T-helper 1 cell treated with Interleukin-12 subunit alpha and Interleukin-12 subunit beta and Interleukin-4 antibody, amounts not matched to agents 30 ng/mL and 1 ng/mL, for 36 hours (primary cell): ENCODE measurements around the gene POLR2H. TPM values are rescaled to one million over a fixed set of nuclear protein-coding genes. Genes with fewer than 3 reads are reported as not detected.
"Not testable (repeated sequence)": the region's sequence is repeated elsewhere in the genome, so short reads cannot be mapped to it uniquely, and the experiment has no call there.

ENCODE experiments used
- intact Hi-C: fragments of 100-400 bp; cut with micrococcal nuclease; formaldehyde crosslinking; loops from one replicate; pipeline ENCODE4 v1.15.1; 2024
- total RNA-seq: library from RNA; stranded (reverse); gene quantifications from 2 replicates; pipeline ENCODE4 v1.2.3, GENCODE V29; 2022

POLR2H gene
- total RNA-seq, 1 donor from 2014 or later, result 89.9 TPM

- intact Hi-C loops, result loop anchor here (1.0 kb wide), 5 partner anchors 21 to 209 kb away; partner anchors contain the start of genes EIF4G1 and PSMD2
Observed at GRCh38 chr3:184335291-184335660, 26.2 kb upstream of the POLR2H start.

GRCh38 chr3:184335661-184336546 lies 25.6 kb upstream of the POLR2H start:
- intact Hi-C loops, result loop anchor here (1.0 kb wide), 5 partner anchors 22 to 208 kb away; partner anchors contain the start of genes EIF4G1 and PSMD2

DNA sequence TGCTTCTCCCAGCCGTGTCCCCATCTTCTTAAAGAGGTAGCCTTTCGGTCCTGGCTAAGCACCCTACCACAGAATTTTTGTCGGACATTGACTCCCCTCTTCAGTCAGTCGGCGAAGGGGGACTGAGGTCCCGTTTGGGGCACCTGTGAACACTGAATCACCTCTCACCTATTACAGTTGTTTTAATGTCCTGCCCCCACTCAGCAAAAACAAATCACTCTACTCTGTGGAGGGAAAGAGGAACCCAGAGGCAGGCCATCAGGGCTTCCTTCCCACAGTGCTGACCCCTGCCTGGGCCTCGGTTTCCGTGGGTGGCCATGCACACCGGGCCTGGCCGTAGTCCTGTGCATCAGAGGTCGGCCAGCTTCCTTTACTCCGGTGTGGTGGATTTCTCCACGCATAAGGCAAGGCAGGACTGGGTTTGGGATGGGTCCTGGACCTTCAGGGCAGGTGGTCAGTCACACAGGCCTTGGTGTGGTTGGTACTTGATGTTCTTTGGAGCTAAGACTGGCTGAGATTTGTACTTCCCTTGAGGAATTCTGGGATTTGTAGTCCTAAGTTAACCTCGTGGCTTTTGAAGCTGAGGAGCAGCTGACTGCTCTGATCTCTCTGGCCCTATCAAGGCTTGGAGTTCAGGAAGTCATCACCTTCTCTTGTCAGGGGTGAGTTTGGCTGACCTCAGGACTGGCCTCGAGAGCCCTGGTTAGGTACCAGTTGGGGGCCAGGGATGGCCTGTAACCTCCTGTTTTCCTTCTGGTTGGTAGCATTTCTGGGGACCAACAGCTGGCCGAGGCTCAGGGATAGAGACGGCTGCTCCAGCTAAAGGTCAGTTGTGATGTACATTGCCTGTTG lies 24.7 kb upstream of the POLR2H start:
- intact Hi-C loops, result no loop called here

DNA sequence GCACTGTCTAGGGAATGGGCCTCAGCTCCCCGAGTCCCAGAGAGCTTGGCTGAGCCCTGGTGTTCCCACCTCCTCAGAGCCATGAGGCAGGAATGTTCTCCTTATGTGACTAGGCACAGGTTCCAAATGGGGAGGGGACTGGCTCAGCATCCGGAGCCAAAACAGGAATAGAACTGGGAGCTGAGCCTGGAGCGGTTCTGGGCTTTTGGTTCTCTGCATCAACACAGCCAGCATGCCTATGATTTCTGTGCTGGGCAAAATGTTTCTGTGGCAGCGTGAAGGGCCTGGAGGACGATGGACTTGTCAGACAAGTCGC lies 24.2 kb upstream of the POLR2H start, which contains the start of gene FAM131A:
Gene FAM131A, plus strand, starts transcription at position 202 of the 316 bp plus-strand sequence. Its CDS starts 31 bp downstream, at position 233.
- intact Hi-C loops, result no loop called here

DNA sequence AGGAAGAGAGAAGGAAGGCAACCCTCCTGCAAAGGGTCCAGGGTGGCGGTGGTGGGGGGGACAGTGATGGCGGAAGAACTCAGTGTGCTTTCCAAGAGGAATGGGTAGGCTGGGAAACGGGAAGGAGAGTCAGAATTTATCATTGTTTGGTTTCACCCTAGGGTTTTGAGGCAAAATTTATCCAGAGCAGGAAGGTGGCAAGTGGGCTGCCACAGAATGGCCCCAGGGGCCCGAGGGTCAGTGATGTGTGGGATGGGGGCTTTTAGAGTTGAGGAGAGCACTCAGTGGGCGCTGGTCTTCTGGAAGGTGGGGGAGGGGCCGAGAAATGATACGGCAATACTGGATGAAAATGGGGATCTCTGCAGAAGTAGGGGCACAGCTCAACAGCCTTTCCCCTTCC lies 23.5 kb upstream of the POLR2H start:
- intact Hi-C loops, result no loop called here

DNA sequence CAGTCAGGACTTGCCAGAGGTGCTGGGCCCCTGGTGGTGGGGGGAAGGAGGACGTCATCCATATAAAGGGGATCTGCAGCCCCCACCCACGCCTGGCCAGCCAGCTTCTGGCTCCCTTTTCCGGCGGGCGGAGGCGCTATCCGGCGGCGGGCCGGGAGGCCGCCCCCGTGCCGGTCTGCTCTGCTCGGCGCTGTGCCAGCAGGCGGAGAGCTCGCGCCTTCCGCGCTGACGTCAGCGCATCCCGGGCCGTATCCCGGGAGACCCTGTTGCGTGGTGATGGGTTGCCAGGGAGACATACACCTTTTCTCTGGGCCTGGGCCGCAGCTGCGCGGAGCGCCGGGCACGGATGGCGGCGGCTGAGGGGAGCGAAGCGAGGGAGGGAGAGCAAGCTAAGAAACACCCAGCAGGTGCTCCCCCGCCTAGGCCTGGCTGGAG lies 23.0 kb upstream of the POLR2H start:
- intact Hi-C loops, result no loop called here

GRCh38 chr3:184339001-184339400 lies 22.5 kb upstream of the POLR2H start:
- intact Hi-C loops, result no loop called here

DNA sequence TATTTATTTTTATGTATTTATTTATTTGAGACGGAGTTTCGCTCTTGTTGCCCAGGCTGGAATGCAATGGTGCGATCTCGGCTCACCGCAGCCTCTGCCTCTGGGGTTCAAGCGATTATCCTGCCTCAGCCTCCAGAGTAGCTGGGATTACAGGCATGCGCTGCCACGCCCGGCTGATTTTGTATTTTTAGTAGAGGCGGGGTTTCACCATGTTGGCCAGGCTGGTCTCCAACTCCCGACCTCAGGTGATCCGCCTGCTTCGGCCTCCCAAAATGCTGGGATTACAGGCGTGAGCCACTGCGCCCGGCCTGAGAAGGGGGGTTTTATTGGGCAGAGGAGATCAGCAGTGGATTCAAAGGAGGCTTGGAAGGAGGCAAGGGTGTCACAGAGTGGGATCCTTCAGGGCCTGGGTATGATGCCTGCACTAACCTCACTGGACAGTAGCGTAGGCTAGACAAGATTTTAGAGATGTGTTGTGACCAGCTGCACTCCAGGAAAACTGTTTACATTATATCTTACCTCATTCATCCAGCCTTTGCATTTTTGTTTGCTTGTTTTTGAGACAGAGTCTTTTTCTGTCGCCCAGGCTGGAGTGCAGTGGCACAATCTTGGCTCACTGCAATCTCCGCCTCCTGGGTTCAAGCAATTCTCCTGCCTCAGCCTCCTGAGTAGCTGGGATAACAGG lies 21.9 kb upstream of the POLR2H start:
- intact Hi-C loops, result not testable (repeated sequence)

DNA sequence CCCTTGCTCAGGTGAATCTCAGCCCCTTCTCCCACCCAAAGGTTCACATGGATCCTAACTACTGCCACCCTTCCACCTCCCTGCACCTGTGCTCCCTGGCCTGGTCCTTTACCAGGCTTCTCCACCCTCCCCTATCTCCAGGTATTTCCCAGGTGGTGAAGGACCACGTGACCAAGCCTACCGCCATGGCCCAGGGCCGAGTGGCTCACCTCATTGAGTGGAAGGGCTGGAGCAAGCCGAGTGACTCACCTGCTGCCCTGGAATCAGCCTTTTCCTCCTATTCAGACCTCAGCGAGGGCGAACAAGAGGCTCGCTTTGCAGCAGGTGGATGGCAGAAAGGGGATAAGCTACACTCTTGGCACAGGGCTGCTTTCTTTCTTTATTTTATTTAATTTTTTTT lies 19.6 kb upstream of the POLR2H start:
- intact Hi-C loops, result no loop called here

GRCh38 chr3:184343200-184343876 lies 18.2 kb upstream of the POLR2H start:
- intact Hi-C loops, result no loop called here

GRCh38 chr3:184344579-184345316 lies 16.8 kb upstream of the POLR2H start:
- intact Hi-C loops, result no loop called here

- intact Hi-C loops, result no loop called here
Observed at GRCh38 chr3:184345317-184346144, 16.0 kb upstream of the POLR2H start.

- intact Hi-C loops, result no loop called here
Observed at GRCh38 chr3:184346480-184347190, 14.9 kb upstream of the POLR2H start.

DNA sequence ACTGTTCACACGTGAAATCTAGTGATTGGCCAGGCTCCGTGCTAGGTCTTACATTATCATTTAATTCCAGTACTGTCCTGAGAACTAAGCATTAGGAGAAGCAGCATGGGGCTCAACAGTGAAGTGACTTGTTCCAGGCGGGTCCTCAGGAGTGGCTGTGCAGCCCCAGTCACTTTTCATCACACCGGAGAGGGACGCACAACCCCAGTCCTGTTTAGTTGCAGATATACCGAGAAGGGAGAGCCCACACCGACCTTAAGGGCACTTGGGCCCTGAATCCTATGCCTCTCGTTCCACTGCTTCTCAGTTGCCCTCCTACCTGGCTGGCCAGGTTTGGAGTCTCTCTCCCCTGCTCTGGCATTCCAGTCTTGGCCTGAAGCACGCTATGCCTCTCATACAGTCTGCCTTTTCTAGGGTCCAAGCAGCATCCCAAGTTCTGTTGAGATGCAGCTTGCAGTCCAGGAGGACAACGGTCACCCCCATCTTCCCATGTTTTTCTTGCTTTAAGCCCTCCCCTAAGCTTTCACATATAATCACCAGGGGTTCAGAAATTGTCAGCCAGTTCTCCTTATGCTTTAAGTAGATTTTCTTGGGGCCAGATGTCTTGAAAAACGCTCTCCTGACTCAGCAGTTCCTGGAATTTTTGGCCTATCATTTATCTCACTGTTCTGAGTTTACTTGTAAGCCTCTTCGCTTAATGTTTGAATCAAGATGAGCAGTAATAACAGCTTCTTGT lies 14.0 kb upstream of the POLR2H start:
- intact Hi-C loops, result no loop called here

- intact Hi-C loops, result no loop called here
Observed at GRCh38 chr3:184348057-184348382, 13.5 kb upstream of the POLR2H start.

- intact Hi-C loops, result no loop called here
Observed at GRCh38 chr3:184349563-184350470, 11.7 kb upstream of the POLR2H start.

DNA sequence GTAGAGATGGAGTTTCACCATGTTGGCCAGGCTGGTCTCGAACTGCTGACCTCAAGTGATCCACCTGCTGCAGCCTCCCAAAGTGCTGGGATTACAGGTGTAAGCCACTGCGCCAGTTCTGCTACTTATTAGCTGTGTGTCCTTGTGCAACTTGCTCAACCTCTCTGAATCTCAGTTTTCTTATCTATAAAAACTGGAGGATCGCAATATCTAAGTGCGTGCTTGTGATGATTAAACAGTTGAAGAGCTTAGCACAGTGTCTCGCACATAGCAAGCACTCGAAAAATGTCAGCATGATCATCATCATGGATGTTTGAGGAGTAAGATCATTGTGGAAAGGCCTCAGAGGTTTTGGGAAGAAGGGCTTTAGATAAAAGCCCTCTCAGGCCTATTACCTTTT lies 10.9 kb upstream of the POLR2H start:
- intact Hi-C loops, result no loop called here
